ENCODE measurements around the gene STAMBPL1.

Gene STAMBPL1

GRCh38 chr10:88896372-88896993 is 16.4 kb downstream of the STAMBPL1 start:
- DNase-seq, result no peak

GRCh38 chr10:88896994-88897853 is 17.2 kb downstream of the STAMBPL1 start:
- no peak for DNase-seq

- DNase-seq, result no peak
These were observed 18.7 kb downstream of the STAMBPL1 start for GRCh38 chr10:88898727-88899126.

- DNase-seq, result no peak
These were observed 19.8 kb downstream of the STAMBPL1 start for GRCh38 chr10:88899886-88900285.

- no peak for DNase-seq
These were observed 21.4 kb downstream of the STAMBPL1 start for GRCh38 chr10:88901206-88901983.

- DNase-seq, result no peak
These were observed 22.1 kb downstream of the STAMBPL1 start for GRCh38 chr10:88901984-88902789.

- DNase-seq, result no peak
These were observed 23.7 kb downstream of the STAMBPL1 start for GRCh38 chr10:88903715-88904114.

GRCh38 chr10:88906921-88907320 is 26.9 kb downstream of the STAMBPL1 start:
- no peak for DNase-seq

GRCh38 chr10:88908194-88908593 is 28.1 kb downstream of the STAMBPL1 start:
- no peak for DNase-seq

- DNase-seq, result no peak
These were observed 31.1 kb downstream of the STAMBPL1 start for GRCh38 chr10:88911116-88911515.

- DNase-seq, result no peak
These were observed 31.8 kb downstream of the STAMBPL1 start for GRCh38 chr10:88911851-88912250.

- no peak for DNase-seq
These were observed 33.1 kb downstream of the STAMBPL1 start for GRCh38 chr10:88913127-88913526.

GRCh38 chr10:88913788-88914187 is 33.7 kb downstream of the STAMBPL1 start:
- no peak for DNase-seq

GRCh38 chr10:88915781-88916180 is 35.7 kb downstream of the STAMBPL1 start:
- no peak for DNase-seq

- DNase-seq, result no peak
These were observed 36.2 kb downstream of the STAMBPL1 start for GRCh38 chr10:88916231-88916630.

GRCh38 chr10:88916986-88917385 is 36.9 kb downstream of the STAMBPL1 start:
- no peak for DNase-seq

- no peak for DNase-seq
These were observed 38.3 kb downstream of the STAMBPL1 start for GRCh38 chr10:88918191-88918905.

- no peak for DNase-seq
These were observed 39.0 kb downstream of the STAMBPL1 start for GRCh38 chr10:88919041-88919440.

GRCh38 chr10:88920198-88920597 is 40.2 kb downstream of the STAMBPL1 start:
- no peak for DNase-seq

- no peak for DNase-seq
These were observed 41.0 kb downstream of the STAMBPL1 start for GRCh38 chr10:88920986-88921593.

- DNase-seq, result no peak
These were observed 42.0 kb downstream of the STAMBPL1 start for GRCh38 chr10:88922041-88922440.

GRCh38 chr10:88923520-88923919 is 43.5 kb downstream of the STAMBPL1 start:
- no peak for DNase-seq
